HG03469 (cell line): ENCODE results near the gene YAF2.
"Not testable (repeated sequence)": the region's sequence is repeated elsewhere in the genome, so short reads cannot be mapped to it uniquely, and the experiment has no call there.

Experiments used
- ATAC-seq: cut with Tn5 transposase; IDR thresholded peaks from one replicate; pipeline ENCODE4 v1.9.1; 2021; ENCODE audit warnings: mild to moderate bottlenecking, moderate library complexity, moderate number of reproducible peaks; ENCODE audit not compliant: unreplicated experiment

Gene YAF2

GRCh38 chr12:42199007-42199406 is 39.0 kb downstream of the YAF2 start:
- no peak for ATAC-seq

- ATAC-seq: no peak
These were observed 41.1 kb downstream of the YAF2 start for GRCh38 chr12:42196723-42197603.

GRCh38 chr12:42192686-42193085 is 45.4 kb downstream of the YAF2 start:
- no peak for ATAC-seq

GRCh38 chr12:42192258-42192657 is 45.8 kb downstream of the YAF2 start:
- ATAC-seq: no peak

GRCh38 chr12:42190376-42190775 is 47.7 kb downstream of the YAF2 start:
- ATAC-seq: no peak

GRCh38 chr12:42188275-42188674 is 49.8 kb downstream of the YAF2 start:
- ATAC-seq: not testable (repeated sequence)

- no peak for ATAC-seq
These were observed 50.2 kb downstream of the YAF2 start for GRCh38 chr12:42187799-42188198.

GRCh38 chr12:42186793-42187192 is 51.3 kb downstream of the YAF2 start:
- no peak for ATAC-seq

GRCh38 chr12:42182394-42182793 is 55.7 kb downstream of the YAF2 start:
- no peak for ATAC-seq

- ATAC-seq: no peak
These were observed 57.0 kb downstream of the YAF2 start for GRCh38 chr12:42180990-42181596.

- no peak for ATAC-seq
These were observed 59.9 kb downstream of the YAF2 start for GRCh38 chr12:42178101-42178500.

- no peak for ATAC-seq
These were observed 63.1 kb downstream of the YAF2 start for GRCh38 chr12:42174978-42175377.

- ATAC-seq: no peak
These were observed 64.0 kb downstream of the YAF2 start for GRCh38 chr12:42173961-42174521.

- no peak for ATAC-seq
These were observed 65.4 kb downstream of the YAF2 start for GRCh38 chr12:42172441-42173210.

GRCh38 chr12:42167711-42168110 is 70.3 kb downstream of the YAF2 start:
- no peak for ATAC-seq

- no peak for ATAC-seq
These were observed 71.5 kb downstream of the YAF2 start for GRCh38 chr12:42166501-42166900.

- no peak for ATAC-seq
These were observed 74.1 kb downstream of the YAF2 start for GRCh38 chr12:42163913-42164312.

- ATAC-seq: no peak
These were observed 75.1 kb downstream of the YAF2 start for GRCh38 chr12:42162965-42163364.

- no peak for ATAC-seq
These were observed 75.9 kb downstream of the YAF2 start for GRCh38 chr12:42162193-42162592.

GRCh38 chr12:42161529-42161928 is 76.5 kb downstream of the YAF2 start:
- ATAC-seq: no peak

GRCh38 chr12:42156232-42156631 is 81.8 kb downstream of the YAF2 start:
- ATAC-seq: no peak
